Measurements from ENCODE around the gene MICU1.
A peak's percentile ranks its signal among the peaks of the same experiment; 100 is the strongest.

Gene MICU1

DNA sequence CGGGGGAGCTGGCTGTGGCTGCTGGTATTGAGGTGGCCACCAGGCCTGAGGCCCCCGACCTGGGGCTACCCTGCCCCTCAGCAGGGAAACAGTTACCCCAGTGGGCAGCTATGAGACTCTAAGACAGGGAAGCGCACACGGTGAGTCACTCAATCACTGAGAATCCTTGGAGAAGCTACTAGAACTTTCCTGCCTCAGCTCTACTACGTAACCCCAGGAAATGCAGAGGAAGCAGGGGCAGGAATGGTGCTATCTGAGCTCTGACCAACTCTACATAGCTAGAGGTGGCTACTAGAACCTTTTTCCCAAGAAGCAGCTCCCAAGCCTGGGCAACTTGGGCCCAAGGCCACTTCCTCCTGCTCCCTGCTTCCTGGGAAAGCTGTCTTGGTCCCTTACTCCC lies 283.0 kb downstream of the MICU1 start:
- no peak overlapping the region for H3K9ac ChIP-seq
- TF ChIP-seq, protein P1, sequence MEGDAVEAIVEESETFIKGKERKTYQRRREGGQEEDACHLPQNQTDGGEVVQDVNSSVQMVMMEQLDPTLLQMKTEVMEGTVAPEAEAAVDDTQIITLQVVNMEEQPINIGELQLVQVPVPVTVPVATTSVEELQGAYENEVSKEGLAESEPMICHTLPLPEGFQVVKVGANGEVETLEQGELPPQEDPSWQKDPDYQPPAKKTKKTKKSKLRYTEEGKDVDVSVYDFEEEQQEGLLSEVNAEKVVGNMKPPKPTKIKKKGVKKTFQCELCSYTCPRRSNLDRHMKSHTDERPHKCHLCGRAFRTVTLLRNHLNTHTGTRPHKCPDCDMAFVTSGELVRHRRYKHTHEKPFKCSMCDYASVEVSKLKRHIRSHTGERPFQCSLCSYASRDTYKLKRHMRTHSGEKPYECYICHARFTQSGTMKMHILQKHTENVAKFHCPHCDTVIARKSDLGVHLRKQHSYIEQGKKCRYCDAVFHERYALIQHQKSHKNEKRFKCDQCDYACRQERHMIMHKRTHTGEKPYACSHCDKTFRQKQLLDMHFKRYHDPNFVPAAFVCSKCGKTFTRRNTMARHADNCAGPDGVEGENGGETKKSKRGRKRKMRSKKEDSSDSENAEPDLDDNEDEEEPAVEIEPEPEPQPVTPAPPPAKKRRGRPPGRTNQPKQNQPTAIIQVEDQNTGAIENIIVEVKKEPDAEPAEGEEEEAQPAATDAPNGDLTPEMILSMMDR (conservative IDR thresholded peaks at IDR 0.05; ENCODE audit: low read depth, low read length), result no peak

DNA sequence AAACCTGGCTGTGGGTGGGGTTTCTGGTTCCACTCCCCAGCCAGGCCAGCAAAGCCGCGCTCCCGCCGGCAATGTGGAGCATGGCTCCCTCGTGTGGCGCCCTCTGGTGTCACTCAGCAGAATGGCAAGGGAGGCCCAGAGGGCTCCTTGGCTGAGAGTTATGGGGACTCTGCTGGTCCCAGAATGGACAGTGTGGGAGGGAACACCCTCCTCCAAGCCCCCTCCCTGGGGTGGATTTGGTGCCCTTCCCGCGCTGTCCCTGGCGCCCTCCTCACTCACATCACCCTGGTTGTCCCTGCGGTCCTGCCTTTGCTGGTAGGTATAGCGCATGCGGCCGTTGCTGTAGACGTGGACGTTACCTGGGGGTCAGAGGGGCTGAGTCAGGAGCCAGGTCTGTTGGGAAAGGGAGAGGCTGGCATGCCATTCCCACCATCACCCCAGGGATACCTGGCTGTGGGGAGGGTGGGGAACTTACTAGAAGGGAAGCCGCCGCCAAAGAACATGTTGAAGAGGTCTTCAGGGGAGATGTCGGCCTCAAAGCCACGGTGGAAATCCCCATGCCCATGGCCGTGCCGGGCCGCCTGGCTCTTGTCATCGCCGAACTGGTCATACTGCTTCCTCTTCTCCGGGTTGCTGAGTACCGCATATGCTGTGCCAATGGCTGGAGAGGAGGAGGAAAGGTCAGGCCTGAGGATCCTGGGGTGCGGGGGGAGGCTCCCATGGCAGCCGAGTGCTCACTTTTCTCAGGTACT lies 285.2 kb downstream of the MICU1 start:
- Histone ChIP-seq H3K4me3 (IDR thresholded peaks at IDR 0.05; ENCODE audit: insufficient read depth, low read depth, low read length) (no peak overlapping the region), H3K36me3 (ENCODE audit: insufficient read depth) (no peaks in the 10 kb centered on the region), H3K9ac (no peak overlapping the region), H4K20me1 (ENCODE audit: insufficient read depth) (no peaks in the 10 kb centered on the region), H3K4me2 (no peak overlapping the region), H3K4me1 (ENCODE audit: low read depth, poor library complexity, severe bottlenecking) (peaks cover 22% of the 10 kb centered on the region), H3K79me2 (ENCODE audit: insufficient read depth, low read depth) (no peaks in the 10 kb centered on the region), H3K27me3 (ENCODE audit: insufficient read depth, low read depth) (no peaks in the 10 kb centered on the region), H2AFZ (ENCODE audit: low read depth) (no peak overlapping the region), H3K27ac (no peak overlapping the region)
- TF ChIP-seq, protein P1 (conservative IDR thresholded peaks at IDR 0.05; ENCODE audit: low read depth, low read length), result peak; percentile 91

More for the DNA sequence above, 283.0 kb downstream of the MICU1 start:
- no peaks in the 10 kb centered on the region for H3K36me3 ChIP-seq (ENCODE audit: insufficient read depth)
- no peak overlapping the region for H3K4me3 ChIP-seq (IDR thresholded peaks at IDR 0.05; ENCODE audit: insufficient read depth, low read depth, low read length)
- H2AFZ ChIP-seq (ENCODE audit: low read depth), result no peak overlapping the region
- H3K79me2 ChIP-seq (ENCODE audit: insufficient read depth, low read depth), result no peaks in the 10 kb centered on the region
- peaks cover 5% of the 10 kb centered on the region for H3K4me1 ChIP-seq (ENCODE audit: low read depth, poor library complexity, severe bottlenecking)
- H4K20me1 ChIP-seq (ENCODE audit: insufficient read depth), result no peaks in the 10 kb centered on the region
- H3K27ac ChIP-seq, result no peak overlapping the region
- no peak overlapping the region for H3K4me2 ChIP-seq
- H3K27me3 ChIP-seq (ENCODE audit: insufficient read depth, low read depth), result no peaks in the 10 kb centered on the region

DNA sequence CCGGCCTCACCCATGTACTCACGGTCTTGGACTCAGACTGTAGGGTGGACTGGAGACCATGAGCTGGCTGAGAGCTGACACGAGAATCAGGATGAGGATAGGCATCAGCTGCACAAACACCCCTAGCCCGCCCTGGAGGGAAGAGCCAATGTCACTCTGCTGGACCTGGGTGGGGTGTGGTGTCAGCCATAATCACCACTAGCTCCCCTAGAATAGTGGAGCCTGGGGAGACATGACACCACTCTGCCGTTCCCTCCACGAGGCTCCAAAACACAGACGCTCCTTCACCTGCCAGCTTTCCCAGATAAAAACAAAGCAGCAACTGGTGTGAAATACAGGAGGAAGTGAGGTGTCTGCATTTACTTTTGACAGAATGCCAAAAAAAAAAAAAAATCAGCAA lies 287.7 kb downstream of the MICU1 start:
- Histone ChIP-seq H3K4me1 (ENCODE audit: low read depth, poor library complexity, severe bottlenecking) (peaks cover 44% of the 10 kb centered on the region), H3K27me3 (ENCODE audit: insufficient read depth, low read depth) (no peaks in the 10 kb centered on the region), H3K27ac (no peak overlapping the region), H4K20me1 (ENCODE audit: insufficient read depth) (no peaks in the 10 kb centered on the region), H3K9ac (no peak overlapping the region), H2AFZ (ENCODE audit: low read depth) (no peak overlapping the region), H3K4me3 (IDR thresholded peaks at IDR 0.05; ENCODE audit: insufficient read depth, low read depth, low read length) (no peak overlapping the region), H3K4me2 (no peak overlapping the region), H3K79me2 (ENCODE audit: insufficient read depth, low read depth) (no peaks in the 10 kb centered on the region), H3K36me3 (ENCODE audit: insufficient read depth) (no peaks in the 10 kb centered on the region)
- TF ChIP-seq, protein P1 (conservative IDR thresholded peaks at IDR 0.05; ENCODE audit: low read depth, low read length), result no peak

DNA sequence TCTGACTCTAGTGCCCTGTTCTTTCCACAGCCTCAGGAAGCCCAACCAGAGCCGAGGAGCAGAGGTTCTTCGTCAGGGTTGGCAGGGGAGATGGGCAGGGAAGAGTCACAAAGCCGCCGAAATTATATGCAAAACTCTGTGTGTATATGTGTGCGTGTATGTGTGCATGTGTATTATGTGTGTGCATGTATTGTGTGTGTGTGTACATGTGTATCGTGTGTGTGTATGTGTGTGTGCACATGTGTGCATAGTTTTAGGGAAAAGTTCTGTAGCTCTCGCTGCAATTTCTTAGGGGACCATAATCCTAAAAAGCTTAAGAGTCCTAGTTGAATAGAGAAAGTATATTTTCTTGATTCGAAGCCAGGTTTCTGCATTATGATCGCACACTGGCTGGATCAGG lies 288.2 kb downstream of the MICU1 start:
- H4K20me1 ChIP-seq (ENCODE audit: insufficient read depth), result no peaks in the 10 kb centered on the region
- peaks cover 49% of the 10 kb centered on the region for H3K4me1 ChIP-seq (ENCODE audit: low read depth, poor library complexity, severe bottlenecking)
- H3K4me3 ChIP-seq (IDR thresholded peaks at IDR 0.05; ENCODE audit: insufficient read depth, low read depth, low read length), result no peak overlapping the region
- TF ChIP-seq, protein P1 (conservative IDR thresholded peaks at IDR 0.05; ENCODE audit: low read depth, low read length), result no peak
- H3K4me2 ChIP-seq, result no peak overlapping the region
- no peak overlapping the region for H2AFZ ChIP-seq (ENCODE audit: low read depth)
- H3K36me3 ChIP-seq (ENCODE audit: insufficient read depth), result no peaks in the 10 kb centered on the region
- no peak overlapping the region for H3K27ac ChIP-seq
- H3K79me2 ChIP-seq (ENCODE audit: insufficient read depth, low read depth), result no peaks in the 10 kb centered on the region
- no peak overlapping the region for H3K9ac ChIP-seq
- no peaks in the 10 kb centered on the region for H3K27me3 ChIP-seq (ENCODE audit: insufficient read depth, low read depth)

Data from KMS-11 (cell line).